ENCODE data around the gene RXFP4. TPM values are rescaled to one million over a fixed set of nuclear protein-coding genes. Genes with fewer than 3 reads are reported as not detected.

The RXFP4 gene
- total and polyA plus RNA-seq, 8 donors, result 0.10 to 0.82 (median 0.17) TPM; not detected in 3

DNA sequence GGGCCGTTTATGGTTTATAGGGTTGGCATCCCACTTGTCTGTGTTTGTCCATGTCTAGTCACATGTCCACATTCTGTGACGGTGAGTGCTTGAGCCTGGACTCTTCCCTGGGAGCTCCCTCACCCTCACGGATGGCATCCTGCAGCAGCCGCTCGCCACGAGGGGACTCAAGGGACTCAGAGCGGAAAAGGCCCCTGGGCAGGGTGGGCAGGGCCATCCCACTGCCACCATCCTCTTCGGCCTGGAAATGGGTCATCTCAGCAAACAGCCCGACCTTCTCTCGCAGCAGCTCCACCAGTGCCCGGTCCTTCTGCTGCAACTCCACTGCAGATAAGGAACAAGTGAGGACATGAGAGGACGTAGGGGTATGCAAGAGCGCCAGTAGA is 11.1 kb downstream of the RXFP4 start:
- Histone ChIP-seq H3K27me3 (no peaks in the 10 kb centered on the region), H3K27ac (peak overlapping the region in 1 of 2 donors; percentile 30), H3K4me1 (peaks cover 0 to 16% of the 10 kb centered on the region in 2 donors), H3K4me3 (no peak overlapping the region), H3K9me3 (no peaks in the 10 kb centered on the region), H3K36me3 (peaks cover 16 to 100% of the 10 kb centered on the region in 2 donors)
- TF ChIP-seq, protein P1, sequence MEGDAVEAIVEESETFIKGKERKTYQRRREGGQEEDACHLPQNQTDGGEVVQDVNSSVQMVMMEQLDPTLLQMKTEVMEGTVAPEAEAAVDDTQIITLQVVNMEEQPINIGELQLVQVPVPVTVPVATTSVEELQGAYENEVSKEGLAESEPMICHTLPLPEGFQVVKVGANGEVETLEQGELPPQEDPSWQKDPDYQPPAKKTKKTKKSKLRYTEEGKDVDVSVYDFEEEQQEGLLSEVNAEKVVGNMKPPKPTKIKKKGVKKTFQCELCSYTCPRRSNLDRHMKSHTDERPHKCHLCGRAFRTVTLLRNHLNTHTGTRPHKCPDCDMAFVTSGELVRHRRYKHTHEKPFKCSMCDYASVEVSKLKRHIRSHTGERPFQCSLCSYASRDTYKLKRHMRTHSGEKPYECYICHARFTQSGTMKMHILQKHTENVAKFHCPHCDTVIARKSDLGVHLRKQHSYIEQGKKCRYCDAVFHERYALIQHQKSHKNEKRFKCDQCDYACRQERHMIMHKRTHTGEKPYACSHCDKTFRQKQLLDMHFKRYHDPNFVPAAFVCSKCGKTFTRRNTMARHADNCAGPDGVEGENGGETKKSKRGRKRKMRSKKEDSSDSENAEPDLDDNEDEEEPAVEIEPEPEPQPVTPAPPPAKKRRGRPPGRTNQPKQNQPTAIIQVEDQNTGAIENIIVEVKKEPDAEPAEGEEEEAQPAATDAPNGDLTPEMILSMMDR (IDR thresholded peaks at IDR 0.05), result no peak
- DNase-seq, result no peak
- no peak for ATAC-seq
- intact Hi-C loops (cut with DNase I), result no loop called here

DNA sequence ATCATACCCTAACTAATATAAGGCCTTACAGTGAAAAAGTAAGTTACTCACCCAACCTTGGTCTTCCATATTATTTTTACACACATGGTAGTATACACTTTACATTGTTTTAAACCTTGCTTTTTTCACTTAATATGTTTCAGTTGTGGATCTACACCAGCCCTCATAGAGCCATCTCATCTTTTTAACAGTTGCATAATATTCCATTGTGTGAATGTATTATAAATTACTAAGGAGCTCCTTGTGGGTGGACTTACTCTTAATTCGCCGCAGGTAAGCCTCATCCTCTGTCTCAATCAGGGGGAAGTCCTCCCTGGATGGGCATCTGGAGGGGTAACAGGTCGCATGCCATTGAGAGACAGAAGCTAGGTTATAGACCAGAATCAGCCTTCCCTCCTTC is 13.2 kb downstream of the RXFP4 start:
- intact Hi-C loops (cut with DNase I), result no loop called here
- Histone ChIP-seq H3K27me3 (no peaks in the 10 kb centered on the region), H3K36me3 (peaks cover 19 to 100% of the 10 kb centered on the region in 2 donors), H3K27ac (peak overlapping the region in 1 of 2 donors; percentile 23), H3K4me1 (peaks cover 0 to 10% of the 10 kb centered on the region in 2 donors), H3K9me3 (no peaks in the 10 kb centered on the region), H3K4me3 (no peak overlapping the region)
- TF ChIP-seq, protein P1 (IDR thresholded peaks at IDR 0.05), result no peak
- no peak for DNase-seq
- ATAC-seq, result no peak

DNA sequence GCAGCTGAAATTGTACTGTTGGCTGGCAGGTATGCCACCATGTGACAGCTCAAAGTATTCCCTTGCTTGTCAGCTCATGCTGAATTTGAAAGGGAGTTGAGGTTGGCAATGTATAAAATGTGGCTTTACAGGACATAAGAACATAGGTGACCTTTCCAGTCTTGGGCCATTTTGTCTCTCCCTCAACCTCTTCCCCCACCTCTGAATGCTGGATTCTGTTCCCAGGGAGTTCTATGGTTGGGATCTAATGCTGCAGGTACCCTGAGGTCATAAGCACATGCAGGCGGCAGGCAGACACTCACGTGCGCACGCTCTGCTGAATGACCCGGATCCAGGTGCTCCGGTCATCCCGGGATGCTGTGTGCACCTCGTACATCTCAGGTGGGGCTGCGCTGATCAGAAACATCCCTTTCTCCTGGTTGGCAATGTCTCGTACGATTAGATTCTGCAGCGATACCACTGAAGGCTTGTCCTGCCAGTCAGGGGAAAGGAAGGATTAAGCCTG is 16.0 kb downstream of the RXFP4 start:
- peak overlapping the region in 1 of 2 donors; percentile 5 for H3K27ac ChIP-seq
- ATAC-seq (no peak), DNase-seq (no peak)
- no peaks in the 10 kb centered on the region for H3K27me3 ChIP-seq
- peaks cover 10 to 38% of the 10 kb centered on the region in 2 donors for H3K4me1 ChIP-seq
- TF ChIP-seq, protein P1 (IDR thresholded peaks at IDR 0.05), result no peak
- H3K9me3 ChIP-seq, result no peaks in the 10 kb centered on the region
- no peak overlapping the region for H3K4me3 ChIP-seq
- intact Hi-C loops (cut with DNase I), result no loop called here
- peaks cover 20 to 100% of the 10 kb centered on the region in 2 donors for H3K36me3 ChIP-seq

DNA sequence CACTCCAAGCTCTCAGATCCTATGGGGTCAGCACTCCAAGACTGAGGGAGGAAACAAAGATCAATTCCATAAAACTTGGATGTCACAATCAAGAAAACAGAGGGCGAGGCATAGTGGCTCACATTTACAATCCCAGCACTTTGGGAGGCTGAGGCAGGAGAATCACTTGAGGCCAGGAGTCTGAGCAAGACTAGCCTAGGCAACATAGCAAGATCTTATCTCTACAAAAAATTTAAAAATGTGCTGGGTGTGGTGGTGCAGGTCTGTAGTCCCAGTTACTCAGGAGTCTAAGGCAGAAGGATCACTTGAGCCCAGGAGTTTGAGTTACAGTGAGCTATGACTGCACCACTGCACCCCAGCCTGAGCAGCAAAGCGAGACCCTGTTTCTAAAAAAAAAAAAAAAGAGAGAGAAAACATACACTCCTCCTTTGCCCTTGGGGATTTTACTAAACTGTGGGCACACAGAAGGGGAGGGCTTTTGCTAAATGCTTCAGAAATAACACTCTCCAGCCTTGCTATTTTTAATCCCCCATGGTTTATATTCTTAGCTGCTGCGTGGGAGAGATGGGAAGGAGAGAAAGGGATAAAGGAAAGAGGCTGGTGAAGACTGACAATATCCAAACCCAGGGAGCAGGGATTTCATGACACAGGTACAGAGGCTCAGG is 18.8 kb downstream of the RXFP4 start:
- no peak for DNase-seq
- Histone ChIP-seq H3K36me3 (peaks cover 10 to 100% of the 10 kb centered on the region in 2 donors), H3K4me1 (peaks cover 17 to 51% of the 10 kb centered on the region in 2 donors), H3K27me3 (no peaks in the 10 kb centered on the region), H3K4me3 (no peak overlapping the region), H3K27ac (peak overlapping the region in 1 of 2 donors; percentile 43), H3K9me3 (no peaks in the 10 kb centered on the region)
- intact Hi-C loops (cut with DNase I), result no loop called here
- TF ChIP-seq, protein P1 (IDR thresholded peaks at IDR 0.05), result no peak
- ATAC-seq, result no peak

DNA sequence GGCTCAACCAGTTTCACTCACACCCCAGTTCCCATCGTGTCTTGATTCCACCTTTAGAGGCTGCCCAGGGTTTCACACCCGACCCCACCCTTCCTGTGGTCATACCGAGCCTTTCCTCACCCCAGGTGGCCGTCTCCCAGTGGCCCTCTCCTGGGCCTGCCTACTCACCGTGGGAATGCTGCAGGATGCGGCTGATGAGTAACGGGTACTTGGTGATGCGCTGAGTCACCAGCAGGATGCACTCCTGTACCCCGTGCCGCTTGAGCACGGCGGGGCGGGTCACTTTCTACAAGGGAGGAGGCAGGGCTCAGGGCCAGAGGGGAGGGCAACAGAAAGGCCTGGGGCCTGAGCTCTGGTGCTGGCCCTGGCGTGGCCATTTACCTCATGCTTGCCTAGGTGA is 20.5 kb downstream of the RXFP4 start:
- Histone ChIP-seq H3K36me3 (peaks cover 7 to 100% of the 10 kb centered on the region in 2 donors), H3K4me3 (no peak overlapping the region), H3K4me1 (peaks cover 18 to 65% of the 10 kb centered on the region in 2 donors), H3K27me3 (no peaks in the 10 kb centered on the region), H3K9me3 (no peaks in the 10 kb centered on the region), H3K27ac (peak overlapping the region in 1 of 2 donors; percentile 63)
- ATAC-seq, result peak; percentile 84
- TF ChIP-seq, protein P1 (IDR thresholded peaks at IDR 0.05), result peak in 1 of 2 donors; percentile 29
- intact Hi-C loops (cut with DNase I), result no loop called here
- peak in 1 of 4 donors; percentile 92 for DNase-seq

Data from left lung (tissue), 10 donors.